T-cell (primary cell): ENCODE results near the gene EXOC6. TPM values are rescaled to one million over a fixed set of nuclear protein-coding genes. Genes with fewer than 3 reads are reported as not detected.

Source experiments
- ATAC-seq, 4 experiments: fragments of 200-7000 bp in 3 of 4; fragments of 150-1000 bp in 1 of 4; cut with Tn5 transposase; replicated peaks in 1 of 4; 1 replicate in 3 of 4; 2 replicates in 1 of 4; pipeline ENCODE4 v1.10.0; 2021; ENCODE audit warnings: moderate library complexity in 3 of 4, mild to moderate bottlenecking in 2 of 4, moderate number of reproducible peaks in 1 of 4
- CTCF ChIA-PET, 2 donors: fragments of 300-600 bp; sonication (Branson Sonifier 250); formaldehyde crosslinking; loops; one replicate each; lab custom pipeline; 2022; ENCODE audit warnings: antibody characterized with exemption in 2 of 2; lab: Charles Lee
- POLR2A ChIA-PET, 2 donors: fragments of 300-600 bp; sonication (Branson Sonifier 250); formaldehyde crosslinking; loops; one replicate each; lab custom pipeline; 2022; ENCODE audit warnings: antibody characterized with exemption in 2 of 2; lab: Charles Lee
- DNase-seq, 35 experiments: peaks; one replicate each; pipeline versions ENCODE4 v3.0.0 to v3.0.0-alpha.2; 2013 to 2023
- H3K27ac ChIP-seq: one replicate; pipeline ENCODE4 v1.5.1; 2013; ENCODE audit warnings: low read length
- H3K27me3 ChIP-seq, 2 experiments: replicated peaks in 1 of 2; 1 replicate in 1 of 2; 2 replicates in 1 of 2; pipeline versions ENCODE4 v1.6.1 to v1.7.0; 2013; ENCODE audit warnings: low read length in 1 of 2, mixed read lengths in 1 of 2; ENCODE audit not compliant: control insufficient read depth in 2 of 2, insufficient read depth in 2 of 2; ENCODE audit errors: extremely low read depth in 1 of 2
- H3K36me3 ChIP-seq, 2 donors: 1 replicate in 1 of 2; 2 replicates in 1 of 2; pipeline versions ENCODE4 v1.6.1 to v1.7.0; 2013; ENCODE audit warnings: low read length in 1 of 2; ENCODE audit not compliant: control insufficient read depth in 2 of 2, insufficient read depth in 1 of 2; ENCODE audit errors: extremely low read depth in 1 of 2
- H3K4me1 ChIP-seq, 2 experiments: 1 replicate in 1 of 2; 2 replicates in 1 of 2; pipeline versions ENCODE4 v1.6.1 to v1.7.0; 2013; ENCODE audit warnings: low read length in 2 of 2, mixed read lengths in 1 of 2; ENCODE audit not compliant: insufficient read depth in 2 of 2, control insufficient read depth in 1 of 2; ENCODE audit errors: extremely low read depth in 1 of 2
- H3K4me3 ChIP-seq, 2 donors: 1 replicate in 1 of 2; 2 replicates in 1 of 2; pipeline versions ENCODE4 v1.5.1 to v1.7.0; 2013; ENCODE audit warnings: mild to moderate bottlenecking in 2 of 2, low read length in 1 of 2, moderate library complexity in 1 of 2; ENCODE audit not compliant: control insufficient read depth in 1 of 2; ENCODE audit errors: extremely low read depth in 1 of 2
- H3K9me3 ChIP-seq: 2 replicates; pipeline ENCODE4 v1.7.0; 2013
- H3K27ac Mint-ChIP-seq, 2 donors: one replicate each; pipeline ENCODE4 v1.8.0; 2020 to 2021; ENCODE audit warnings: mild to moderate bottlenecking in 2 of 2, mixed read lengths in 2 of 2
- H3K27me3 Mint-ChIP-seq, 2 donors: one replicate each; pipeline ENCODE4 v1.8.0; 2021 to 2022; ENCODE audit warnings: mixed read lengths in 2 of 2
- H3K36me3 Mint-ChIP-seq: one replicate; pipeline ENCODE4 v1.8.0; 2021; ENCODE audit warnings: mixed read lengths
- H3K4me1 Mint-ChIP-seq, 3 donors: one replicate each; pipeline ENCODE4 v1.8.0; 2020 to 2022; ENCODE audit warnings: mixed read lengths in 3 of 3, mild to moderate bottlenecking in 1 of 3
- H3K4me3 Mint-ChIP-seq, 3 donors: one replicate each; pipeline ENCODE4 v1.8.0; 2020 to 2022; ENCODE audit warnings: mild to moderate bottlenecking in 3 of 3, mixed read lengths in 3 of 3, moderate library complexity in 3 of 3
- H3K9me3 Mint-ChIP-seq, 3 donors: one replicate each; pipeline ENCODE4 v1.8.0; 2020 to 2022; ENCODE audit warnings: mixed read lengths in 3 of 3
- WGBS: methylation state at CpG from one replicate; pipeline ENCODE4 v1.1.5; 2013; ENCODE audit warnings: missing lambda C conversion rate; ENCODE audit not compliant: insufficient coverage; 5-methylcytosine and 5-hydroxymethylcytosine counted together
- total RNA-seq, 35 experiments: library from RNA in 6 of 35; stranded (reverse) in 6 of 35; fragments of 120-200 nt in 1 of 35; gene quantifications; one replicate each; pipeline versions ENCODE4 v1.2.1 to v1.2.4 and lab custom pipeline; 2013 to 2026

EXOC6 gene
- total RNA-seq, 5 donors from 2014 or later (not counting 1 experiment from before 2014, with no cell fraction given) = 8.7 to 13.3 (median 9.7) TPM

DNA sequence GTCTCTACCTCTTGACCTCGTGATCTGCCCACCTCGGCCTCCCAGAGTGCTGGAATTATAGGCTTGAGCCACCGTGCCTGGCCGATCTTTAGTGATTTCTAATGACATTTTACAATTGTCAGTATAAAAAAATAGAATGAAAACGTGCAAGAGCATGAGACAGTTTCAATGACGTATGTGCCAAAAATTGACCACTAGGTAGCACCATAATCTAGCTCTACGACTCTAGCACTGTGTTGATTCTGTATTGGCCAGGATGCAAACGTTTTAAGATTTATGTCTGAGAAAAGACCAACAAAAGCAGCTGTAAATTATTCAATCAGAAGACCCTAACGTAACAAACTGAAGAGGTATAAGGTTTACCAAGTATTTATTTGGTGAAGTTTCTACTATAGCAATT lies 25.4 kb upstream of the EXOC6 start:
- no peaks in the 10 kb centered on the region for H3K9me3 Mint-ChIP-seq
- no peaks in the 10 kb centered on the region for H3K27me3 Mint-ChIP-seq
- peaks cover 7 to 19% (median 9%) of the 10 kb centered on the region in 3 donors for H3K4me1 Mint-ChIP-seq
- Histone ChIP-seq H3K36me3 (no peaks in the 10 kb centered on the region), H3K27me3 (no peaks in the 10 kb centered on the region), H3K4me1 (no peaks in the 10 kb centered on the region), H3K27ac (no peak overlapping the region), H3K9me3 (no peaks in the 10 kb centered on the region), H3K4me3 (no peak overlapping the region)
- WGBS = no CpG with 5 or more reads among the region's 9 CpGs
- CTCF ChIA-PET = interaction anchor here in 1 of 2 donors (2.5 kb wide), 1 partner anchor 20 kb away, joined by 5 read pairs; no protein-coding TSS in a partner anchor
- no peak overlapping the region for H3K27ac Mint-ChIP-seq
- POLR2A ChIA-PET = no interaction called here
- DNase-seq (no peak), ATAC-seq (no peak)
- H3K36me3 Mint-ChIP-seq = no peaks in the 10 kb centered on the region
- H3K4me3 Mint-ChIP-seq = no peak overlapping the region

GRCh38 chr10:92826061-92826460 lies 22.3 kb upstream of the EXOC6 start:
- H3K9me3 Mint-ChIP-seq = no peaks in the 10 kb centered on the region
- H3K4me3 ChIP-seq = no peak overlapping the region
- no peak overlapping the region for H3K27ac Mint-ChIP-seq
- no peaks in the 10 kb centered on the region for H3K27me3 ChIP-seq
- no peaks in the 10 kb centered on the region for H3K4me1 ChIP-seq
- peaks cover 17 to 26% (median 20%) of the 10 kb centered on the region in 3 donors for H3K4me1 Mint-ChIP-seq
- POLR2A ChIA-PET = no interaction called here
- DNase-seq = no peak
- no peaks in the 10 kb centered on the region for H3K9me3 ChIP-seq
- H3K36me3 Mint-ChIP-seq = no peaks in the 10 kb centered on the region
- CTCF ChIA-PET = no interaction called here
- H3K27ac ChIP-seq = no peak overlapping the region
- H3K27me3 Mint-ChIP-seq = no peaks in the 10 kb centered on the region
- ATAC-seq = no peak
- 17% methylated on average over 1 of the region's 5 CpGs for WGBS
- no peaks in the 10 kb centered on the region for H3K36me3 ChIP-seq
- H3K4me3 Mint-ChIP-seq = no peak overlapping the region

- DNase-seq (no peak), ATAC-seq (no peak)
- Histone ChIP-seq H3K4me3 (no peak overlapping the region), H3K9me3 (no peaks in the 10 kb centered on the region), H3K27ac (no peak overlapping the region), H3K4me1 (peaks cover under 1 to 3% of the 10 kb centered on the region in 2 experiments), H3K36me3 (no peaks in the 10 kb centered on the region), H3K27me3 (no peaks in the 10 kb centered on the region)
- Mint-ChIP-seq H3K27me3 (no peaks in the 10 kb centered on the region), H3K27ac (no peak overlapping the region), H3K9me3 (no peaks in the 10 kb centered on the region), H3K4me3 (no peak overlapping the region), H3K36me3 (no peaks in the 10 kb centered on the region), H3K4me1 (peaks cover 18 to 27% (median 21%) of the 10 kb centered on the region in 3 donors)
- ChIA-PET POLR2A (no interaction called here), CTCF (no interaction called here)
Measured at GRCh38 chr10:92826504-92826903, 21.8 kb upstream of the EXOC6 start.

DNA sequence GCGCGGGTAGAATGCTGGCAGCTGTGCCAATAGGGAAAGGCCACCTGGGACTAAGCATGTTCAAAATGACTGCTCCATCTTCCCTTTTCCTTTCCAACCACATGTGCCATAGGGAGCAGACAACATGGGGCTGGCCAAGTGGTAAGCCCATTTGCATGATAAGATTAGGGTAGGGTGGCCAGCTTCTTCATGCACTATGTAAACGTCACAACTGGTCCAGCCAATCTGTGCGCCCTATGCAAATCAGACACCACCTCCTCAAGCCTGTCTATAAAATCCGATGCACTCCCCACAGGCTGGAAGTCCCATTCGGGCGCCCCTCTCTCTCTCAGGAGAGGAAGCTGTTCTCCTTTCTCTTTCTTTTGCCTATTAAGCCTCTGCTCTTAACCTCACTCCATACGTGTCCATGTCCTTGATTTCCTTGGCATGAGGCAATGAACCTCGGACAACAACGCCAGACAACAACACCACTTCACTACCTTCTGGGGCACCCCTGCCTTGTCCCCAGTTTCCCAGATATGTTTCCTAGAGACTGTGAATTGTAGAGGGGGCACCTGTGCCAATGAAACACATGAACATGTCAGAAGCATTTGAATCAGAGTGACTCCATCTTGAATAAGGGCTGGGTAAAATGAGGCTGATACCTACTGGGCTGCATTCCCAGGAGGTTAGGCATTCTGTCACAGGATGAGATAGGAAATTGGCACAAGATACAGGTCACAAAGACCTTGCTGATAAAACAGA lies 19.1 kb upstream of the EXOC6 start:
- Mint-ChIP-seq H3K4me3 (no peak overlapping the region), H3K27ac (no peak overlapping the region), H3K4me1 (peaks cover 11 to 22% (median 18%) of the 10 kb centered on the region in 3 donors), H3K27me3 (no peaks in the 10 kb centered on the region), H3K9me3 (no peaks in the 10 kb centered on the region), H3K36me3 (no peaks in the 10 kb centered on the region)
- ChIA-PET POLR2A (no interaction called here), CTCF (no interaction called here)
- Histone ChIP-seq H3K9me3 (no peaks in the 10 kb centered on the region), H3K4me1 (peaks cover 3 to 7% of the 10 kb centered on the region in 2 experiments), H3K36me3 (no peaks in the 10 kb centered on the region), H3K27ac (no peak overlapping the region), H3K4me3 (no peak overlapping the region), H3K27me3 (no peaks in the 10 kb centered on the region)
- no peak for ATAC-seq
- DNase-seq = no peak
- WGBS = 92% methylated on average over 3 of the region's 10 CpGs

- ChIA-PET CTCF (no interaction called here), POLR2A (no interaction called here)
- H3K9me3 Mint-ChIP-seq = no peaks in the 10 kb centered on the region
- Histone ChIP-seq H3K4me3 (no peak overlapping the region), H3K27me3 (no peaks in the 10 kb centered on the region), H3K9me3 (no peaks in the 10 kb centered on the region), H3K4me1 (peaks cover 3 to 7% of the 10 kb centered on the region in 2 experiments), H3K36me3 (no peaks in the 10 kb centered on the region), H3K27ac (no peak overlapping the region)
- no peaks in the 10 kb centered on the region for H3K36me3 Mint-ChIP-seq
- H3K27me3 Mint-ChIP-seq = no peaks in the 10 kb centered on the region
- no CpG with 5 or more reads among the region's 4 CpGs for WGBS
- peaks cover 11 to 22% (median 18%) of the 10 kb centered on the region in 3 donors for H3K4me1 Mint-ChIP-seq
- H3K27ac Mint-ChIP-seq = no peak overlapping the region
- no peak for DNase-seq
- ATAC-seq = no peak
- peak overlapping the region in 1 of 3 donors; percentile 70 for H3K4me3 Mint-ChIP-seq
Measured at GRCh38 chr10:92829786-92830377, 18.4 kb upstream of the EXOC6 start.

GRCh38 chr10:92830478-92831389 lies 17.6 kb upstream of the EXOC6 start:
- DNase-seq (peak in 3 of 35 experiments; percentile 5 to 16 (median 12)), ATAC-seq (peak; percentile 40 to 70 (median 58))
- H3K9me3 ChIP-seq = no peaks in the 10 kb centered on the region
- H3K36me3 Mint-ChIP-seq = no peaks in the 10 kb centered on the region
- H3K9me3 Mint-ChIP-seq = no peaks in the 10 kb centered on the region
- ChIA-PET POLR2A (no interaction called here), CTCF (no interaction called here)
- H3K4me3 Mint-ChIP-seq = peak overlapping the region; percentile 65 to 76 (median 70)
- H3K36me3 ChIP-seq = no peaks in the 10 kb centered on the region
- no peaks in the 10 kb centered on the region for H3K27me3 Mint-ChIP-seq
- 0% methylated on average over 4 of the region's 12 CpGs for WGBS
- H3K27ac Mint-ChIP-seq = peak overlapping the region; percentile 47 to 87
- H3K27ac ChIP-seq = no peak overlapping the region
- no peaks in the 10 kb centered on the region for H3K27me3 ChIP-seq
- H3K4me3 ChIP-seq = peak overlapping the region; percentile 7 to 19
- peaks cover 3 to 7% of the 10 kb centered on the region in 2 experiments for H3K4me1 ChIP-seq
- H3K4me1 Mint-ChIP-seq = peaks cover 11 to 19% (median 18%) of the 10 kb centered on the region in 3 donors
